Measurements from ENCODE around the gene CUL5.
"Not testable (repeated sequence)": the region's sequence is repeated elsewhere in the genome, so short reads cannot be mapped to it uniquely, and the experiment has no call there.

CUL5 gene

GRCh38 chr11:108025387-108026080 is 16.8 kb downstream of the CUL5 start:
- DNase-seq: no peak

GRCh38 chr11:108027057-108027456 is 18.4 kb downstream of the CUL5 start:
- DNase-seq: no peak

- DNase-seq: not testable (repeated sequence)
These were observed 20.2 kb downstream of the CUL5 start for GRCh38 chr11:108028822-108029441.

- not testable (repeated sequence) for DNase-seq
These were observed 22.9 kb downstream of the CUL5 start for GRCh38 chr11:108031604-108032003.

GRCh38 chr11:108032800-108033199 is 24.1 kb downstream of the CUL5 start:
- DNase-seq: no peak

- DNase-seq: no peak
These were observed 25.3 kb downstream of the CUL5 start for GRCh38 chr11:108034034-108034433.

GRCh38 chr11:108034952-108035351 is 26.3 kb downstream of the CUL5 start:
- no peak for DNase-seq

- DNase-seq: no peak
These were observed 27.0 kb downstream of the CUL5 start for GRCh38 chr11:108035690-108036089.

GRCh38 chr11:108037211-108037610 is 28.5 kb downstream of the CUL5 start:
- no peak for DNase-seq

GRCh38 chr11:108037636-108038035 is 28.9 kb downstream of the CUL5 start:
- DNase-seq: no peak

GRCh38 chr11:108048269-108048668 is 39.6 kb downstream of the CUL5 start:
- no peak for DNase-seq

GRCh38 chr11:108062336-108062735 is 53.6 kb downstream of the CUL5 start:
- DNase-seq: no peak

- DNase-seq: no peak
These were observed 54.7 kb downstream of the CUL5 start for GRCh38 chr11:108063410-108063809.

- DNase-seq: no peak
These were observed 61.2 kb downstream of the CUL5 start for GRCh38 chr11:108069947-108070346.

- DNase-seq: no peak
These were observed 76.1 kb downstream of the CUL5 start for GRCh38 chr11:108084811-108085210.

GRCh38 chr11:108085672-108086071 is 77.0 kb downstream of the CUL5 start:
- no peak for DNase-seq

GRCh38 chr11:108092134-108092533 is 83.4 kb downstream of the CUL5 start:
- DNase-seq: no peak

- DNase-seq: no peak
These were observed 84.6 kb downstream of the CUL5 start for GRCh38 chr11:108093128-108093904.

GRCh38 chr11:108097179-108097578 is 88.5 kb downstream of the CUL5 start:
- DNase-seq: no peak

GRCh38 chr11:108101090-108101775 is 92.5 kb downstream of the CUL5 start:
- no peak for DNase-seq

- DNase-seq: no peak
These were observed 102.4 kb downstream of the CUL5 start for GRCh38 chr11:108111126-108111525.

GRCh38 chr11:108112057-108112456 is 103.4 kb downstream of the CUL5 start:
- DNase-seq: no peak

- no peak for DNase-seq
These were observed 106.9 kb downstream of the CUL5 start for GRCh38 chr11:108115500-108116140.

All from activated CD4-positive, alpha-beta T cell treated with anti-CD3 and anti-CD28 coated beads, Interleukin-2, amount 50 U/mL, for 1 hour (primary cell).